ENCODE measurements around the gene PARP6. TPM values are rescaled to one million over a fixed set of nuclear protein-coding genes. Genes with fewer than 3 reads are reported as not detected.

Gene PARP6
- total and polyA plus RNA-seq, 2 of the 8 experiments (the other 6 are each of a cell fraction or from before 2014, with no cell fraction given), result 39.8 to 45.3 TPM

GRCh38 chr15:72207558-72208085, 64.7 kb downstream of the PARP6 start:
- Histone ChIP-seq H3K14ac (ENCODE audit: insufficient read length) (no peak overlapping the region), H2BK20ac (ENCODE audit: low read length) (no peak overlapping the region), H3K9me3 (ENCODE audit: insufficient read depth in 2 of 2, low read depth in 1 of 2, low read length in 1 of 2) (no peaks in the 10 kb centered on the region), H4K8ac (ENCODE audit: extremely low read depth, insufficient read depth, low read length) (no peak overlapping the region), H3K27ac (ENCODE audit: low read depth, low read length) (no peak overlapping the region), H3K36me3 (ENCODE audit: control insufficient read depth in 2 of 4, insufficient read depth in 4 of 4, low read length in 3 of 4) (peaks cover 61 to 100% (median 91%) of the 10 kb centered on the region in 4 experiments), H3K4ac (replicated peaks; ENCODE audit: insufficient read length, low read depth, low read length) (no peak overlapping the region), H3K27me3 (replicated peaks in 1 of 4; ENCODE audit: control insufficient read depth in 3 of 4, extremely low read depth in 1 of 4, insufficient read depth in 3 of 4, low read length in 3 of 4) (no peaks in the 10 kb centered on the region), H2BK5ac (ENCODE audit: low read depth, low read length) (no peak overlapping the region), H3K79me2 (ENCODE audit: control insufficient read depth in 1 of 2, insufficient read depth in 2 of 2, low read length in 2 of 2) (no peaks in the 10 kb centered on the region; a peak in 1 of 4 replicates), H2AK5ac (ENCODE audit: low read depth, low read length) (no peak overlapping the region), H3K18ac (ENCODE audit: extremely low read depth, low read length) (no peak overlapping the region), H3K9ac (replicated peaks in 1 of 4; ENCODE audit: extremely low read depth in 1 of 4, low read depth in 3 of 4, low read length in 3 of 4) (no peak overlapping the region), H2BK120ac (replicated peaks; ENCODE audit: low read depth, low read length) (no peak overlapping the region), H4K20me1 (replicated peaks in 1 of 2; ENCODE audit: control insufficient read depth in 1 of 2, insufficient read depth in 2 of 2, low read length in 2 of 2) (peaks cover 14 to 28% of the 10 kb centered on the region in 2 experiments), H3K4me2 (ENCODE audit: insufficient read depth in 1 of 2, low read depth in 2 of 2, low read length in 2 of 2) (no peak overlapping the region), H3K4me3 (ENCODE audit: extremely low read depth in 1 of 4, insufficient read depth in 2 of 4, low read depth in 3 of 4, low read length in 4 of 4) (no peak overlapping the region), H3K56ac (replicated peaks; ENCODE audit: insufficient read length, low read depth, low read length) (no peak overlapping the region), H4K5ac (ENCODE audit: insufficient read length, low read depth, low read length) (no peak overlapping the region), H2BK15ac (ENCODE audit: low read length) (no peak overlapping the region), H3K79me1 (ENCODE audit: low read depth, low read length) (peaks cover 5% of the 10 kb centered on the region), H4K91ac (replicated peaks; ENCODE audit: insufficient read length, low read length) (no peak overlapping the region), H3K23ac (ENCODE audit: insufficient read length) (no peak overlapping the region), H2BK12ac (ENCODE audit: low read depth, low read length) (no peak overlapping the region), H3K4me1 (replicated peaks in 1 of 4; ENCODE audit: control insufficient read depth in 3 of 4, insufficient read depth in 4 of 4, low read length in 3 of 4) (no peaks in the 10 kb centered on the region), H2AFZ (ENCODE audit: low read length) (no peak overlapping the region), H3K23me2 (ENCODE audit: low read depth, low read length) (no peaks in the 10 kb centered on the region)
- ChIA-PET CTCF (ENCODE audit: partially characterized antibody) (interaction anchor here (0.9 to 4.3 kb wide), 4 partner anchors 9 to 66 kb away, joined by 3 to 24 read pairs (median 4); partner anchors contain the start of gene GRAMD2A), POLR2A (ENCODE audit: partially characterized antibody) (interaction anchor here (1.3 to 2.0 kb wide), 3 partner anchors 10 to 54 kb away, joined by 4 to 6 read pairs (median 5); partner anchors contain the start of gene GRAMD2A)
- DNase-seq (ENCODE audit: low read depth in 1 of 2, low spot score in 2 of 2) (no peak), FAIRE-seq (no peak)
- TF ChIP-seq GABPA (IDR thresholded peaks at IDR 0.05; ENCODE audit: borderline replicate concordance, insufficient read depth, low read length) (no peak), TAF7 (optimal IDR thresholded peaks at IDR 0.05; ENCODE audit: borderline replicate concordance, low read depth, low read length) (no peak)

Measured in H1 (cell line).